ENCODE measurements around the gene POLR1H. TPM values are rescaled to one million over a fixed set of nuclear protein-coding genes. Genes with fewer than 3 reads are reported as not detected.

The POLR1H gene
- total and polyA plus RNA-seq, 2 experiments from 2014 or later = 28.1 to 93.6 TPM

GRCh38 chr6:30100154-30100553, 39.1 kb downstream of the POLR1H start (continued):
- TF ChIP-seq, protein P1, sequence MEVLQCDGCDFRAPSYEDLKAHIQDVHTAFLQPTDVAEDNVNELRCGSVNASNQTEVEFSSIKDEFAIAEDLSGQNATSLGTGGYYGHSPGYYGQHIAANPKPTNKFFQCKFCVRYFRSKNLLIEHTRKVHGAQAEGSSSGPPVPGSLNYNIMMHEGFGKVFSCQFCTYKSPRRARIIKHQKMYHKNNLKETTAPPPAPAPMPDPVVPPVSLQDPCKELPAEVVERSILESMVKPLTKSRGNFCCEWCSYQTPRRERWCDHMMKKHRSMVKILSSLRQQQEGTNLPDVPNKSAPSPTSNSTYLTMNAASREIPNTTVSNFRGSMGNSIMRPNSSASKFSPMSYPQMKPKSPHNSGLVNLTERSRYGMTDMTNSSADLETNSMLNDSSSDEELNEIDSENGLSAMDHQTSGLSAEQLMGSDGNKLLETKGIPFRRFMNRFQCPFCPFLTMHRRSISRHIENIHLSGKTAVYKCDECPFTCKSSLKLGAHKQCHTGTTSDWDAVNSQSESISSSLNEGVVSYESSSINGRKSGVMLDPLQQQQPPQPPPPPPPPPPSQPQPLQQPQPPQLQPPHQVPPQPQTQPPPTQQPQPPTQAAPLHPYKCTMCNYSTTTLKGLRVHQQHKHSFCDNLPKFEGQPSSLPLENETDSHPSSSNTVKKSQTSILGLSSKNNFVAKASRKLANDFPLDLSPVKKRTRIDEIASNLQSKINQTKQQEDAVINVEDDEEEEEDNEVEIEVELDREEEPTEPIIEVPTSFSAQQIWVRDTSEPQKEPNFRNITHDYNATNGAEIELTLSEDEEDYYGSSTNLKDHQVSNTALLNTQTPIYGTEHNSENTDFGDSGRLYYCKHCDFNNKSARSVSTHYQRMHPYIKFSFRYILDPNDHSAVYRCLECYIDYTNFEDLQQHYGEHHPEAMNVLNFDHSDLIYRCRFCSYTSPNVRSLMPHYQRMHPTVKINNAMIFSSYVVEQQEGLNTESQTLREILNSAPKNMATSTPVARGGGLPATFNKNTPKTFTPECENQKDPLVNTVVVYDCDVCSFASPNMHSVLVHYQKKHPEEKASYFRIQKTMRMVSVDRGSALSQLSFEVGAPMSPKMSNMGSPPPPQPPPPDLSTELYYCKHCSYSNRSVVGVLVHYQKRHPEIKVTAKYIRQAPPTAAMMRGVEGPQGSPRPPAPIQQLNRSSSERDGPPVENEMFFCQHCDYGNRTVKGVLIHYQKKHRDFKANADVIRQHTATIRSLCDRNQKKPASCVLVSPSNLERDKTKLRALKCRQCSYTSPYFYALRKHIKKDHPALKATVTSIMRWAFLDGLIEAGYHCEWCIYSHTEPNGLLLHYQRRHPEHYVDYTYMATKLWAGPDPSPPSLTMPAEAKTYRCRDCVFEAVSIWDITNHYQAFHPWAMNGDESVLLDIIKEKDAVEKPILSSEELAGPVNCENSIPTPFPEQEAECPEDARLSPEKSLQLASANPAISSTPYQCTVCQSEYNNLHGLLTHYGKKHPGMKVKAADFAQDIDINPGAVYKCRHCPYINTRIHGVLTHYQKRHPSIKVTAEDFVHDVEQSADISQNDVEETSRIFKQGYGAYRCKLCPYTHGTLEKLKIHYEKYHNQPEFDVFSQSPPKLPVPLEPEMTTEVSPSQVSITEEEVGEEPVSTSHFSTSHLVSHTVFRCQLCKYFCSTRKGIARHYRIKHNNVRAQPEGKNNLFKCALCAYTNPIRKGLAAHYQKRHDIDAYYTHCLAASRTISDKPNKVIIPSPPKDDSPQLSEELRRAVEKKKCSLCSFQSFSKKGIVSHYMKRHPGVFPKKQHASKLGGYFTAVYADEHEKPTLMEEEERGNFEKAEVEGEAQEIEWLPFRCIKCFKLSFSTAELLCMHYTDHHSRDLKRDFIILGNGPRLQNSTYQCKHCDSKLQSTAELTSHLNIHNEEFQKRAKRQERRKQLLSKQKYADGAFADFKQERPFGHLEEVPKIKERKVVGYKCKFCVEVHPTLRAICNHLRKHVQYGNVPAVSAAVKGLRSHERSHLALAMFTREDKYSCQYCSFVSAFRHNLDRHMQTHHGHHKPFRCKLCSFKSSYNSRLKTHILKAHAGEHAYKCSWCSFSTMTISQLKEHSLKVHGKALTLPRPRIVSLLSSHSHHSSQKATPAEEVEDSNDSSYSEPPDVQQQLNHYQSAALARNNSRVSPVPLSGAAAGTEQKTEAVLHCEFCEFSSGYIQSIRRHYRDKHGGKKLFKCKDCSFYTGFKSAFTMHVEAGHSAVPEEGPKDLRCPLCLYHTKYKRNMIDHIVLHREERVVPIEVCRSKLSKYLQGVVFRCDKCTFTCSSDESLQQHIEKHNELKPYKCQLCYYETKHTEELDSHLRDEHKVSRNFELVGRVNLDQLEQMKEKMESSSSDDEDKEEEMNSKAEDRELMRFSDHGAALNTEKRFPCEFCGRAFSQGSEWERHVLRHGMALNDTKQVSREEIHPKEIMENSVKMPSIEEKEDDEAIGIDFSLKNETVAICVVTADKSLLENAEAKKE (CRISPR knock-in tag; IDR thresholded peaks at IDR 0.05) = no peak
- TF ChIP-seq ZNF331 (CRISPR knock-in tag; IDR thresholded peaks at IDR 0.05; ENCODE audit: low read depth) = no peak
- TF ChIP-seq ZNF114 (CRISPR knock-in tag; IDR thresholded peaks at IDR 0.05) = no peak
- TF ChIP-seq REST (IDR thresholded peaks at IDR 0.05; ENCODE audit: unreplicated experiment) = no peak
- no peak for TF ChIP-seq STAT1 (IDR thresholded peaks at IDR 0.05; ENCODE audit: unreplicated experiment)

Measured in GM23338 (cell line).